Activated CD4-positive, alpha-beta T cell treated with anti-CD3 and anti-CD28 coated beads for 36 hours (primary cell): ENCODE measurements around the gene ARID2. TPM values are rescaled to one million over a fixed set of nuclear protein-coding genes. Genes with fewer than 3 reads are reported as not detected.

Source experiments
- ATAC-seq: fragments of 200-7000 bp; cut with Tn5 transposase; one replicate; pipeline ENCODE4 v1.10.0; 2021; ENCODE audit warnings: mild to moderate bottlenecking, moderate library complexity
- CTCF ChIA-PET: fragments of 350-600 bp; sonication (Branson Sonifier 250); formaldehyde crosslinking; loops from one replicate; lab custom pipeline; 2021; ENCODE audit warnings: antibody characterized with exemption; lab: Charles Lee
- POLR2A ChIA-PET: fragments of 350-600 bp; sonication (Branson Sonifier 250); formaldehyde crosslinking; loops from one replicate; lab custom pipeline; 2021; ENCODE audit warnings: antibody characterized with exemption, inconsistent platforms; lab: Charles Lee
- DNase-seq: peaks from one replicate; pipeline ENCODE4 v3.0.0-alpha.2; 2020
- H3K27ac Mint-ChIP-seq: one replicate; pipeline ENCODE4 v1.8.0; 2021; ENCODE audit warnings: mixed read lengths
- H3K27me3 Mint-ChIP-seq: one replicate; pipeline ENCODE4 v1.8.0; 2021; ENCODE audit warnings: mixed read lengths
- H3K36me3 Mint-ChIP-seq: one replicate; pipeline ENCODE4 v1.8.0; 2021; ENCODE audit warnings: low read depth, mixed read lengths
- H3K4me1 Mint-ChIP-seq: one replicate; pipeline ENCODE4 v1.8.0; 2021; ENCODE audit warnings: mixed read lengths
- H3K4me3 Mint-ChIP-seq: one replicate; pipeline ENCODE4 v1.8.0; 2021; ENCODE audit warnings: mild to moderate bottlenecking, moderate library complexity, mixed read lengths
- H3K9me3 Mint-ChIP-seq: one replicate; pipeline ENCODE4 v1.8.0; 2021; ENCODE audit warnings: low read depth, mixed read lengths
- intact Hi-C, 2 experiments: fragments of 100-400 bp; cut with DNase I in 1 of 2; cut with micrococcal nuclease in 1 of 2; formaldehyde crosslinking; loops; one replicate each; pipeline versions ENCODE4 v1.14.2 to v1.15.1; 2022 to 2024; cut with DNase I, micrococcal nuclease
- total RNA-seq, 2 experiments: library from RNA; stranded (reverse); gene quantifications; one replicate each; pipeline ENCODE4 v1.2.3, GENCODE V29; 2021

ARID2 gene
- 10 to 100 TPM; 24.2 to 28.2 TPM for total RNA-seq

- Mint-ChIP-seq H3K4me1 (peaks cover 20% of the 10 kb centered on the region), H3K36me3 (peaks cover 25% of the 10 kb centered on the region), H3K4me3 (peak within 1 kb of the TSS; percentile 98), H3K27me3 (no peaks in the 10 kb centered on the region), H3K9me3 (no peaks in the 10 kb centered on the region), H3K27ac (peak within 1 kb of the TSS; percentile 99)
- DNase-seq, result peak; percentile 81
- ChIA-PET POLR2A (interaction anchor here (0.6 to 1.3 kb wide), 3 partner anchors 186 to 1632 kb away, joined by 3 to 4 read pairs (median 4); partner anchors contain the start of gene SCAF11), CTCF (interaction anchor here (0.7 to 3.2 kb wide), 8 partner anchors 8 to 1985 kb away, joined by 3 to 12 read pairs (median 4); no protein-coding TSS in a partner anchor)
- intact Hi-C loops, result loop anchor here (1.0 to 10.0 kb wide), 13 partner anchors 261 to 1485 kb away; partner anchors contain the start of genes SLC38A1 (in 2 of the 2), ANO6 (in 1 of the 2), SCAF11 (in 1 of the 2) and SLC38A2 (in 1 of the 2)
- ATAC-seq, result peak; percentile 21
Measured at GRCh38 chr12:45729233-45730083, at the start of gene ARID2. Gene ARID2, plus strand, starts transcription at chr12:45729706. Its CDS starts 131 bp downstream, at chr12:45729837.

- no peaks in the 10 kb centered on the region for H3K4me1 Mint-ChIP-seq
- CTCF ChIA-PET, result interaction anchor here (0.8 kb wide), 2 partner anchors 13 to 37 kb away, joined by 3 read pairs; no protein-coding TSS in a partner anchor
- H3K27me3 Mint-ChIP-seq, result peaks cover 2% of the 10 kb centered on the region
Measured at GRCh38 chr12:45680362-45680761, 49.1 kb upstream of the ARID2 start.

GRCh38 chr12:45681465-45681864 lies 48.0 kb upstream of the ARID2 start:
- ATAC-seq (peak; percentile 96), DNase-seq (no peak)
- peaks cover 2% of the 10 kb centered on the region for H3K27me3 Mint-ChIP-seq
- intact Hi-C loops, result no loop called here
- no peaks in the 10 kb centered on the region for H3K36me3 Mint-ChIP-seq
- no peak overlapping the region for H3K27ac Mint-ChIP-seq
- no peaks in the 10 kb centered on the region for H3K9me3 Mint-ChIP-seq
- no peak overlapping the region for H3K4me3 Mint-ChIP-seq
- no peaks in the 10 kb centered on the region for H3K4me1 Mint-ChIP-seq
- ChIA-PET CTCF (interaction anchor here (0.6 kb wide), 1 partner anchor 532 kb away, joined by 3 read pairs; no protein-coding TSS in a partner anchor), POLR2A (no interaction called here)

More at GRCh38 chr12:45680362-45680761, 49.1 kb upstream of the ARID2 start:
- DNase-seq (no peak), ATAC-seq (no peak)
- Mint-ChIP-seq H3K36me3 (no peaks in the 10 kb centered on the region), H3K27ac (no peak overlapping the region), H3K4me3 (no peak overlapping the region), H3K9me3 (no peaks in the 10 kb centered on the region)
- intact Hi-C loops, result no loop called here
- POLR2A ChIA-PET, result no interaction called here

GRCh38 chr12:45685680-45686079 lies 43.8 kb upstream of the ARID2 start:
- Mint-ChIP-seq H3K36me3 (no peaks in the 10 kb centered on the region), H3K9me3 (no peaks in the 10 kb centered on the region), H3K27me3 (peaks cover 2% of the 10 kb centered on the region), H3K27ac (no peak overlapping the region), H3K4me1 (peaks cover 10% of the 10 kb centered on the region), H3K4me3 (no peak overlapping the region)
- intact Hi-C loops, result no loop called here
- ATAC-seq, result no peak
- no peak for DNase-seq
- ChIA-PET POLR2A (no interaction called here), CTCF (interaction anchor here (0.6 to 1.8 kb wide), 3 partner anchors 28 to 142 kb away, joined by 3 to 5 read pairs (median 3); no protein-coding TSS in a partner anchor)

GRCh38 chr12:45687081-45688015 lies 42.2 kb upstream of the ARID2 start:
- Mint-ChIP-seq H3K9me3 (no peaks in the 10 kb centered on the region), H3K4me1 (peaks cover 10% of the 10 kb centered on the region), H3K27me3 (peaks cover 2% of the 10 kb centered on the region), H3K27ac (no peak overlapping the region), H3K36me3 (no peaks in the 10 kb centered on the region), H3K4me3 (no peak overlapping the region)
- intact Hi-C loops, result no loop called here
- DNase-seq, result peak; percentile 32
- POLR2A ChIA-PET, result no interaction called here
- CTCF ChIA-PET, result interaction anchor here (1.0 to 1.5 kb wide), 3 partner anchors 24 to 143 kb away, joined by 4 read pairs; no protein-coding TSS in a partner anchor
- peak; percentile 78 for ATAC-seq

- Mint-ChIP-seq H3K27me3 (peaks cover 2% of the 10 kb centered on the region), H3K27ac (no peak overlapping the region), H3K4me1 (peaks cover 10% of the 10 kb centered on the region), H3K4me3 (no peak overlapping the region), H3K9me3 (no peaks in the 10 kb centered on the region), H3K36me3 (no peaks in the 10 kb centered on the region)
- intact Hi-C loops, result no loop called here
- CTCF ChIA-PET, result interaction anchor here (1.2 to 1.5 kb wide), 2 partner anchors 25 to 144 kb away, joined by 4 read pairs; no protein-coding TSS in a partner anchor
- no peak for DNase-seq
- POLR2A ChIA-PET, result no interaction called here
- ATAC-seq, result no peak
Measured at GRCh38 chr12:45688183-45688582, 41.3 kb upstream of the ARID2 start.

GRCh38 chr12:45695035-45695434 lies 34.5 kb upstream of the ARID2 start:
- ATAC-seq, result no peak
- H3K27ac Mint-ChIP-seq, result no peak overlapping the region
- H3K27me3 Mint-ChIP-seq, result no peaks in the 10 kb centered on the region
- peaks cover 2% of the 10 kb centered on the region for H3K36me3 Mint-ChIP-seq
- H3K4me1 Mint-ChIP-seq, result no peaks in the 10 kb centered on the region
- ChIA-PET POLR2A (no interaction called here), CTCF (interaction anchor here (0.8 to 1.3 kb wide), 3 partner anchors 13 to 412 kb away, joined by 3 read pairs; no protein-coding TSS in a partner anchor)
- DNase-seq, result no peak
- intact Hi-C loops, result no loop called here
- peaks cover 5% of the 10 kb centered on the region for H3K9me3 Mint-ChIP-seq
- no peak overlapping the region for H3K4me3 Mint-ChIP-seq

- no peak overlapping the region for H3K27ac Mint-ChIP-seq
- intact Hi-C loops, result no loop called here
- DNase-seq (no peak), ATAC-seq (no peak)
- H3K9me3 Mint-ChIP-seq, result peaks cover 5% of the 10 kb centered on the region
- H3K27me3 Mint-ChIP-seq, result no peaks in the 10 kb centered on the region
- no peaks in the 10 kb centered on the region for H3K4me1 Mint-ChIP-seq
- CTCF ChIA-PET, result interaction anchor here (0.6 to 1.3 kb wide), 4 partner anchors 10 to 411 kb away, joined by 3 read pairs; no protein-coding TSS in a partner anchor
- no peak overlapping the region for H3K4me3 Mint-ChIP-seq
- peaks cover 2% of the 10 kb centered on the region for H3K36me3 Mint-ChIP-seq
- POLR2A ChIA-PET, result no interaction called here
Measured at GRCh38 chr12:45695606-45696005, 33.9 kb upstream of the ARID2 start.

- no peak overlapping the region for H3K4me3 Mint-ChIP-seq
- ChIA-PET POLR2A (no interaction called here), CTCF (interaction anchor here (0.6 to 1.3 kb wide), 2 partner anchors 10 to 12 kb away, joined by 3 read pairs; no protein-coding TSS in a partner anchor)
- no peak for DNase-seq
- peaks cover 2% of the 10 kb centered on the region for H3K36me3 Mint-ChIP-seq
- intact Hi-C loops, result no loop called here
- H3K27me3 Mint-ChIP-seq, result no peaks in the 10 kb centered on the region
- peaks cover 7% of the 10 kb centered on the region for H3K9me3 Mint-ChIP-seq
- H3K4me1 Mint-ChIP-seq, result no peaks in the 10 kb centered on the region
- ATAC-seq, result no peak
- H3K27ac Mint-ChIP-seq, result no peak overlapping the region
Measured at GRCh38 chr12:45696049-45696448, 33.5 kb upstream of the ARID2 start.

GRCh38 chr12:45697371-45697770 lies 32.1 kb upstream of the ARID2 start:
- peaks cover 13% of the 10 kb centered on the region for H3K9me3 Mint-ChIP-seq
- intact Hi-C loops, result no loop called here
- ChIA-PET POLR2A (no interaction called here), CTCF (no interaction called here)
- DNase-seq (no peak), ATAC-seq (no peak)
- no peaks in the 10 kb centered on the region for H3K4me1 Mint-ChIP-seq
- no peaks in the 10 kb centered on the region for H3K27me3 Mint-ChIP-seq
- H3K27ac Mint-ChIP-seq, result no peak overlapping the region
- no peak overlapping the region for H3K4me3 Mint-ChIP-seq
- H3K36me3 Mint-ChIP-seq, result peaks cover 2% of the 10 kb centered on the region

GRCh38 chr12:45701296-45701695 lies 28.2 kb upstream of the ARID2 start:
- no peak for DNase-seq
- no peaks in the 10 kb centered on the region for H3K36me3 Mint-ChIP-seq
- no peaks in the 10 kb centered on the region for H3K27me3 Mint-ChIP-seq
- no peak overlapping the region for H3K4me3 Mint-ChIP-seq
- no peaks in the 10 kb centered on the region for H3K4me1 Mint-ChIP-seq
- intact Hi-C loops, result no loop called here
- no peak for ATAC-seq
- ChIA-PET CTCF (no interaction called here), POLR2A (no interaction called here)
- H3K27ac Mint-ChIP-seq, result no peak overlapping the region
- H3K9me3 Mint-ChIP-seq, result peaks cover 11% of the 10 kb centered on the region
